ENCODE results near the gene MITF. TPM values are rescaled to one million over a fixed set of nuclear protein-coding genes. Genes with fewer than 3 reads are reported as not detected.
"Not testable (repeated sequence)": the region's sequence is repeated elsewhere in the genome, so short reads cannot be mapped to it uniquely, and the experiment has no call there.

The MITF gene
- total RNA-seq, 4 donors from 2014 or later, result 71.1 to 139 (median 109) TPM

GRCh38 chr3:69901802-69902201, 162.5 kb downstream of the MITF start:
- no peak for ATAC-seq
- peaks cover 19 to 20% of the 10 kb centered on the region in 2 donors for H3K4me1 ChIP-seq
- TF ChIP-seq CTCF (IDR thresholded peaks at IDR 0.05 in 4 of 5, conservative IDR thresholded peaks at IDR 0.05 in 1 of 5) (no peak), POLR2A (IDR thresholded peaks at IDR 0.05) (no peak)
- DNase-seq, result no peak
- intact Hi-C loops (cut with DNase I; ENCODE audit: low total_unique reads), result no loop called here
- H3K4me3 ChIP-seq, result no peak overlapping the region
- in situ Hi-C loops (cut with MboI; ENCODE audit: low sequenced_read_pairs in 4 of 4), result no loop called here
- no peak overlapping the region for H3K27ac ChIP-seq
- H3K27me3 ChIP-seq, result no peaks in the 10 kb centered on the region
- no peaks in the 10 kb centered on the region for H3K36me3 ChIP-seq
- no peaks in the 10 kb centered on the region for H3K9me3 ChIP-seq

DNA sequence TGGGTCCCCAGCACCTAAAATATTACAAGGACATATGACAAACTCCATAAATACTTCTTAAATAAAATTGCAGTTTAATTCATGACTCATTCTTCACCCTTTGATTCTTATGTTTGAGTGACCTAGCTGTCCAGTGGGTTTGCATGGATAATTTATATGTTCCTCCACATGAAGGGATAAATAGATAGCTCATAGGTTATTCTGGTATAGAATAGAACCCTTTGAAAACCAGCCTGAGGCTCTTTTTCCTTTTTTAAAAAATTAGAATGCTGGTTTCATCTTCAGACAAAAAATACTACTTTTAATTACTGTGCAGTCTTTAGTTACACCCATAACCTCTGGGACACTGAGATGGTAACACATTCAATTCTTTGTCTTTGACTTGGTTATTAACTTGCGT, 163.1 kb downstream of the MITF start:
- TF ChIP-seq CTCF (IDR thresholded peaks at IDR 0.05 in 4 of 5, conservative IDR thresholded peaks at IDR 0.05 in 1 of 5) (no peak), POLR2A (IDR thresholded peaks at IDR 0.05) (no peak)
- no peaks in the 10 kb centered on the region for H3K9me3 ChIP-seq
- DNase-seq (no peak), ATAC-seq (no peak)
- no peak overlapping the region for H3K27ac ChIP-seq
- peaks cover 19 to 24% of the 10 kb centered on the region in 2 donors for H3K4me1 ChIP-seq
- in situ Hi-C loops (cut with MboI; ENCODE audit: low sequenced_read_pairs in 4 of 4) (no loop called here), intact Hi-C loops (cut with DNase I; ENCODE audit: low total_unique reads) (no loop called here)
- no peaks in the 10 kb centered on the region for H3K27me3 ChIP-seq
- no peak overlapping the region for H3K4me3 ChIP-seq
- H3K36me3 ChIP-seq, result no peaks in the 10 kb centered on the region

DNA sequence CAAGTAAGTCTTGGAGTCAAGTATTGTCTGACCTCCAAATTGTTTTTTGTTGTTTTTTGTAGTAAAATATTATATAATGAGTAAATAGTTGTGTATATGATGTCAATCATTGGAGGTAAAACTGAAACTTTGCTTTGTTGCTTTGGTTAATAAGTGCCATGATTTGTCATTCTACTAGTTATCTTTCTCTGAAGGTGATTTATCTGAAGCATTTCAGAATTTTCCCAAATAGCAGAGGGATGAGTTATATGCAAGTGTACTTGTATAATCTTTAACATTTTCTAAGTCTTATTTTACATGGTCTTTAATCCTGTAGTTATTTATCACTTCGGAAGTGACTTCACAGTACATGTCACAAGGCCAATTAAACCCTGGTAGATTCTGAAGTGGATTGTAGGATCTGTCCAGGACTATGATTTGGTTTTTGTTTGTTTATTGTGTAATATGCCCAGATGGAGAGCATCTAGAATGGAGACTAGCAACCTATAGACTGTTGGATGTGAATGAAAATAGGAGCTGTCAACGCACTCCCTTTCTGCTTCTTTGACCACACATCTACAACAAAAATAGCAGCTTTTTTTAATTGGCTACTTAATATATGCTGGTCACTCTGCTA, 167.2 kb downstream of the MITF start:
- ATAC-seq (no peak), DNase-seq (no peak)
- in situ Hi-C loops (cut with MboI; ENCODE audit: low sequenced_read_pairs in 4 of 4) (no loop called here), intact Hi-C loops (cut with DNase I; ENCODE audit: low total_unique reads) (no loop called here)
- Histone ChIP-seq H3K9me3 (no peaks in the 10 kb centered on the region), H3K27me3 (no peaks in the 10 kb centered on the region), H3K4me3 (no peak overlapping the region), H3K27ac (no peak overlapping the region), H3K36me3 (no peaks in the 10 kb centered on the region), H3K4me1 (peaks cover 17 to 21% of the 10 kb centered on the region in 2 donors)
- no peak for TF ChIP-seq CTCF (IDR thresholded peaks at IDR 0.05 in 4 of 5, conservative IDR thresholded peaks at IDR 0.05 in 1 of 5)
- TF ChIP-seq POLR2A (IDR thresholded peaks at IDR 0.05), result no peak

- TF ChIP-seq CTCF (IDR thresholded peaks at IDR 0.05 in 4 of 5, conservative IDR thresholded peaks at IDR 0.05 in 1 of 5), result no peak
- no peak for TF ChIP-seq POLR2A (IDR thresholded peaks at IDR 0.05)
- no peak overlapping the region for H3K27ac ChIP-seq
- in situ Hi-C loops (cut with MboI; ENCODE audit: low sequenced_read_pairs in 4 of 4), result no loop called here
- H3K27me3 ChIP-seq, result no peaks in the 10 kb centered on the region
- intact Hi-C loops (cut with DNase I; ENCODE audit: low total_unique reads), result no loop called here
- no peaks in the 10 kb centered on the region for H3K36me3 ChIP-seq
- H3K4me3 ChIP-seq, result no peak overlapping the region
- DNase-seq (no peak), ATAC-seq (no peak)
- peaks cover 6 to 10% of the 10 kb centered on the region in 2 donors for H3K4me1 ChIP-seq
- H3K9me3 ChIP-seq, result no peaks in the 10 kb centered on the region
Observed at GRCh38 chr3:69907554-69907953, 168.3 kb downstream of the MITF start.

DNA sequence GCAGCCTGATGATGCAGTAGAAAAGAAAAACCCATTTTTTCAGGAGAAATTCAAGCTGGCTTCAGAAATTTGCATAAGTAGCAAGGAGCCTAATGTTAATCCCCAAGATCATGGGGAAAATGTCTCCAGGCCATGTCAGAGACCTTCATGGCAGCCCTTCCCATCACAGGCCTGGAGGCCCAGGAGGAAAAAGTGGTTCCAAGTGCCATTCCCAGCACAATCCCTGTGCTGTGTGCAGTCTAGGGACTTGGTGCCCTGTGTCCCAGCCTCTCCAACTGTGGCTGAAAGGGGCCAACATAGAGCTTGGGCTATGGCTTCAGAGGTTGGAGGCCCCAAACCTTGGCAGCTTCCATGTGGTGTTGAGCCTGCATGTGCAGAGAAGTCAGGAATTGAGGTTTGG, 170.6 kb downstream of the MITF start:
- ATAC-seq; H3K9me3 ChIP-seq; H3K27ac ChIP-seq; H3K4me1 ChIP-seq; H3K27me3 ChIP-seq; in situ Hi-C loops (cut with MboI; ENCODE audit: low sequenced_read_pairs in 4 of 4); H3K4me3 ChIP-seq; H3K36me3 ChIP-seq; DNase-seq; intact Hi-C loops (cut with DNase I; ENCODE audit: low total_unique reads): not testable (repeated sequence)

Measured in gastrocnemius medialis (tissue), 4 donors.